HG03469 (cell line): ENCODE data around the gene POLR2I.
"Not testable (repeated sequence)": the region's sequence is repeated elsewhere in the genome, so short reads cannot be mapped to it uniquely, and the experiment has no call there.

ENCODE experiments used
- ATAC-seq: cut with Tn5 transposase; IDR thresholded peaks from one replicate; pipeline ENCODE4 v1.9.1; 2021; ENCODE audit warnings: mild to moderate bottlenecking, moderate library complexity, moderate number of reproducible peaks; ENCODE audit not compliant: unreplicated experiment

POLR2I gene

DNA sequence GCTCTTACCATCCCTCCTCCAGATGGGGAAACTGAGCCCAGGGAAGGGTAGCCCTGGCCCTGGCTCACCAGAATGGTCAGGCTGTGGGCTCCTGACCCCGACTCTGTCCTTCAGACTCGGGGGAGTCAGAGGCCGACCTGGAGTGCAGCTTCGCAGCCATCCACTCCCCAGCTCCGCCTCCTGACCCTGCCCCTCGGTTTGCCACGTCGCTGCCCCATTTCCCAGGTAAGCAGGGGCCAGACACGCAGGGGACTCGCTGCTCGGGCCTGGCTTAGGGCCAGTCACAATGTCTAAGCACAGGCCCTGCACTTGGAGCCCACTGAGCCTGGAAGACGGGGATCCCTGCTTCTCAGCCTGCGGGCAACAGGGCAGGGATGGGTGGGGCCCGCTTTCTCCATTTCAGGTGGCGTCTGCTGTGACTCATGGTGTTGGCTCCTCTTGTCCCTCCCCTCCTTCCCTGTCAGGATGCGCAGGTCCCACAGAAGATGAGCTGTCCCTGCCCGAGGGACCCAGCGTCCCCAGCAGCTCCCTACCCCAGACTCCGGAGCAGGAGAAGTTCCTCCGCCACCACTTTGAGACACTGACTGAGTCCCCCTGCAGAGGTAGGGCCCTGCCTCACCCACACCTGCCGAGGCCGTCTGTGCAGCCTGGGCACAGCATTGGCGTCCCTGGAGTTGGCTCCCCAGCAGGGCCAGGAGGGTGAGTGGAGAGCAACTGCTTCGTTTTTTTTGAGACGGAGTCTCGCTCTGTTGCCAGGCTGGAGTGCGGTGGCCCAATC lies 12.9 kb downstream of the POLR2I start:
- ATAC-seq: no peak

DNA sequence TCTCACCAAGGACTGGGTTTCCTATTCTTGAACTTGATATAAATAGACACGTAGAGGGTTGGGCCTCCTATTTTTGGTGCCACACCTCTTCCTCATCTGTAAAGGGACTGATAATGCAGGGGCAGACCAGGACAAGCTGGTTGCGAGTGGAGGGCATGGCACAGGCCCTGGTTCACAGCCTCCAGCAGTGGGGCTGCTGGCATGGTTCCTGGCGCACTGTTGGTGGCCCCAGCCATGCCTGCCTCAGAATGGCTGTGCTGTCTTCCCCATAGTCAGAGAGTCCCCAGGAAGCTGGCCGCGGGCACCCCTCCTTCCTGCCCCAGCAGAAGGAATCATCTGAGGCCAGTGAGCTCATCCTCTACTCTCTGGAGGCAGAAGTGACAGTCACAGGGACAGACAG lies 14.2 kb downstream of the POLR2I start:
- ATAC-seq: no peak

DNA sequence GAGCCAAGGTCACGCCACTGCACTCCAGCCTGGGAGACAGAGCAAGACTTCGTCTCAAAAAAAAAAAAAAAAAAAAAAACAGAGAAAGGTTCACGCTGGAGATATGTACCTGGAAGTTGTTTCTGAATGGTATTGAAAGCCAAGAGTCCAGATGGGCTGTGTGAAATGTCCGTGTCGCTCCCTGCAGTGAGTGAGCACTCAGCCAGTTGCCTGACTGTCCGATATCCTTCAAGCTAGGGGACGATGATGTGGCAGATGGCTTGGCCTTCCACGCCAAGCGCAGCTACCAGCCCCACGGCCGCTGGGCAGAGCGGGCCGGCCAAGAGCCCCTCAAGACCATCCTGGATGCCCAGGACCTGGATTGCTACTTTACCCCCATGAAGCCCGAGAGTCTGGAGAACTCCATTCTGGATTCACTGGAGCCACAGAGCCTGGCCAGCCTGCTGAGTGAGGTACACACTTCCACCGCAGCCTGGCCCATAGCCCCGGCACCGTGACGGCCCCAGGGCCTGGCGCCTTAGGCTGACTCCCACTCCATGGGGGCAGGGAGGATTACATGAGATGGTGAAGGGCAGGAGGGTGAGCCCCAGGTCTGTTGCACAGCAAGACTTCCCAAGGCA lies 15.4 kb downstream of the POLR2I start:
- no peak for ATAC-seq

DNA sequence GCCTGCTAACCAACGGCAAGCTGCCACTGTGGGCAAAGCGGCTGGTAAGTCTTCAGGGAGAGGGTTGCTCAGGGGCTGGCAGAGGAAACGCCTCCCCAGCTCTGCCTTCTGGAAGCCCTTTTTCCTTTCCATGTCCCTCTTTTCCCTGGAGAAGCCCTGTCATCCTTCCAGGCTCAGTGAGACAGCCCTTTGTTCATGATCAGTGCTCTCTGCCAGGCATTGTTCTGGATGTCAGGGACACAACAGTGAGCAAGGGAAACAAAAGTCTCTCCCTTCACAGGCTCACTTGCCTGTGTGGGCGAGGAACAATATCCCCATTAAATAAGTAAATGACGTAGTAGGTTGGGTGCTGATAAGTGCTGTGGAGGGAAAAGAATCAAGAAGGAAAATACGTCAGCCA lies 17.6 kb downstream of the POLR2I start:
- no peak for ATAC-seq

DNA sequence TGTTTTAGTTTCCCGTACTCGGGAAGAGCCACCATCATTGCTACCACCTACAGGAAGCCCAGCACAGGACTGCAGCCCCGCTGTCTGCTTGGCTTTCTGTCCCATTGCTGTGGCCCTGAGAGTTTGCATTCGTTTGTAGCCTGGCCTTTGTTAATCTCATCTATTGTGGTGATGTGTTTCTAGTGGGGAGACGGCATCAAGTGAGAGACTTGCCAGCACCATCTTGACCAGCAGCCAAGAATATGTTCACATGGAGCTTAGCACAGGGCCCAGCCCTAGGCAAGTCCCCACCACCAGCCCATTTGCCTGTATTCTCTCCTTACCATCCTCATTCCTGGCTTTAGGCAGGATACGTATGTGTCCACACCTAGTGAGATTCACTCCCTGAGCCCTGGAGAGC lies 21.0 kb downstream of the POLR2I start:
- no peak for ATAC-seq

DNA sequence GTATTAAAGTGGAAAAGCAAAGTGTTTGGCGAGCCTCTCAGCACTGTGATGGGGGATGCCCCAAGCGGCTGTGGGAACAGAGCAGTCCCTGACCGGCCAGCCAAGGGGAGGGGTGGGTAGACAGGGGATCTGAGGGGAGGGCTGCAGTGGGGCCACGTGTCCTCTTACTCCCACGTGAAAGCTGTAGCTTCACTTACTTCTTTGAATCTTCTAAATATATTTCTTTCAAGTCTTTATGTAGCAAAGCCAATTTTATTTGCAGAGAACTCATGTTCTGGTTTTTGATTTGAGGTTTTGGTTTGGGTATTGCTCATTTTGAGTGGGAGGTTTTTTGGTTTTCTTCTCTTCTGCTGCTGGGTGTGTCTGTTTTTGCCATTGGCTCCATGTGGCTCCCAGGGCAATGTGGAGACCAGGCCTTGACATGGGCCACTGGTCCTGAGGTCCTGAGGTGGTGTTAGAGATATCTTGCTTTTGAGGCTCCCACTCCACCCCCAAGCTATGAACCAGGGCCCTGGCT lies 21.5 kb downstream of the POLR2I start:
- no peak for ATAC-seq

DNA sequence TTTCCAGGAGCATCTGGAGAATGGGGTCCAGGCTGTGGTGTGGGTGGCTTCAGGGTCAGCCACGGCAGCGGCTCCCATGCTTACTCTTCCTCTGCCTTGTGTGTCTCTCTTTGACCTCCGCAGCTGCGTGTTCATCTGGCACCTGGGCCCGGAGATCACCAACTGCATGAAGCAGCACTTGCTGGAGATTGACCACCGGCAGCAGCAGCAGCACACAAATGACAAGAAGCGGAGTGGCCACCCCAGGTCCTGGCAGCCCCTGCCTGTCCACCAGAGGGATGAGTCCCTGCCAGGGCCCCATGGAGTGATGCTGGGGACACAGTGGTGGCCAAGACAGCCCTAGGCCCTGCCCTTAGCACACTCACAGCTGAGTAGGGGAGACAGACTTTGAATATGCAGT lies 22.1 kb downstream of the POLR2I start:
- no peak for ATAC-seq

DNA sequence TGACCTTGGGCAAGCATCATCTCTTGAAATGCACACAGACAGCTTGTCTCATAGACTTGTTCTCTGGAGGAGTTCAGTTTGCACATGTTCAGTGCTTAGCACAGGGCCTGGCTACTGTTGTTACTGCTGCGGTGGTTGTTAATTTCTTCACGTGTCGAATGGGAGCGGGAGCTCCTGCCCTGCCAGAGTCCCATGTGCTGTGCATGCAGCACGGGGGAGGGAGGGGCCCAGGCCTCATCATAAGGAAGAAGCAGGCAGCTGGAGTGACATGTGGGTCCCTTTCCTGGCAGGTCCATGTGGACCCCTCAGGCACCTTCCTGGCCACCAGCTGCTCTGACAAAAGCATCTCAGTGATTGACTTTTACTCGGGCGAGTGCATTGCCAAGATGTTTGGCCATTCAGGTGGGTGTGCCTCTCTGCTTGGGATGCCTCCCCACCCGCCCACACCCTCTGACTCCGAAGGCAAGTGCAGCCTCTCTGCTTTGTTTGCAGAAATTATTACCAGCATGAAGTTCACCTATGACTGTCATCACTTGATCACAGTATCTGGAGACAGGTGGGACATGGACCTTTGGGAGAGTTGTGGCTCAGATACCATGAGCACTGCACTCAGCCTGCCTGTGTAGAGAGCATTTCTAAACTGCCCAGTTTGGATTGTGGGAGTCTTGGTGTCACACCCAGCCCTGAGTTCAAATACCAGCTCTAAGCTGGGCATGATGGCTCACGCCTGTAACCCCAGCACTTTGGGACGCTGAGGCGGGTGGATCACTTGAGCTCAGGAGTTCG lies 23.6 kb downstream of the POLR2I start:
- no peak for ATAC-seq

DNA sequence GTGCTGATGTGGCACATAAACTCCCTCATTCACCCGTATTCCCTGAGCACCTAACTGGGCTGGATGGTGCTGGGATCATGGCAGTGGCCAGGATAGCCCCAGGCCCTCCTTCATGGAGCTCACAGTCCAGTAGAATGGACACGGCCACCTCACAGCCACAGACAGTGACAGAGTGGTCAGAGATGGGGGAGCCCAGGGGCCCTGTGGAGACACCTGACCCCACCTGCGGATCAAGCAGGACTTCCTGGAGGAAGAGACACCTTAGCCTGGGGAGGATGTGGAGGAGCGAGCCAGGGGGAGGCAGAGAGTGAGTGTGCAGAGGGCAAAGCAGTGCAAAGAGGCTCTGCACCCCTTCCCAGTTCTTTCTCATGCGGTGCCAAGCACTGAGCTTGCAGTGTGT lies 24.8 kb downstream of the POLR2I start:
- no peak for ATAC-seq

DNA sequence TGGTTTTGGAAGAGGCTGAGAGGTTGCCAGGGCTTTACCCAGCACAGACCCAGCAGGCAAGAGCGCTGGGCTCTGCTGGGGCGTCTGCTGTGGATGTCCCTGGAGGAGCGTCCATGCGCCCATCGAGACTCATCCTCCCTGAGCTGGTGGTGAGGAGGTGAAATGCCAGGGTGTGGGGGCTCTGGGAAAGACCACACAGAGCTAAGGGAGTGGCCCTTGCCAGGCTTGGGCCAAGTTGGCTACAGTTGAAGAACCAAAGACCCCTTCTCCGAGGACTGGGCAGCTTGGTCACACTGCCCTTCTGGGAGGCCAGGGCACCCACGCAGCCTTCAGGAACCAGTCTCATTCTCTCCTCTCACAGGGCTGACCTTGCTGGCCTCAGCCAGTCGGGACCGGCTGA lies 28.3 kb downstream of the POLR2I start:
- no peak for ATAC-seq

DNA sequence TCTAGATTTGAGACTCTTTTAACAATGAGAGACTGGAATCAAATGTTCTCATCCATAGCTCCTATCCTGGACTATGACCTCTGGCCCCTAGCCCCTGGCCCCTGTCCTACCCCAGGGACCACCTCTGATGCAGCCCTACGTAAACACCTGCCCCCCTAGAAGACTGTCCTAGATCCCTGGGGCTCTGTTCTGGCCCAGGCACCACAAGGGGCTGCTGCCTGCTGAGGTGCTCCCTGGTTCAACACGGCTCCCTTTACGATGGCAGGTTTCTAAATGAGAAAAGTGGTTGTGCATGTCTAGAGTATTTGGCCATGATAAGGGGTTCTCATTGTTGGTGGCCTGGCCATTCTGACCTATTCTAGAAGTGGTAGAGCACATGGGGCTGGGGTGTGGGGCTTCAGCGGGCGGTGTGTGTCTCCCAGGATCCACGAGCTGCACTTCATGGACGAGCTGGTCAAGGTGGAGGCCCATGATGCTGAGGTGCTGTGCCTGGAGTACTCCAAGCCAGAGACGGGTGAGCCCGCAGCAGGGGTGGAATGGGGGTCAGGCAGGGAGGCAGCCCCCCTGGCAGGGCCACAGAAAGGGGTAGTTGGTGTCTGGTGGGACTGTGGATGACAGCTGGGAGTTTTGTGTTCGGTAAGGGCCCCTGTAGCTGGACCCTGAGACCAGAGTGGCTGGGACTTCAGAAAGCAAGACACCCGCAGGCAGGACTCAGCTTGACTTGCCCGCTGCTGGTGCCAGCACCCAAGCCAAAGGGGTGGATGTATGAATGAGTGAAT lies 30.3 kb downstream of the POLR2I start:
- ATAC-seq: no peak

DNA sequence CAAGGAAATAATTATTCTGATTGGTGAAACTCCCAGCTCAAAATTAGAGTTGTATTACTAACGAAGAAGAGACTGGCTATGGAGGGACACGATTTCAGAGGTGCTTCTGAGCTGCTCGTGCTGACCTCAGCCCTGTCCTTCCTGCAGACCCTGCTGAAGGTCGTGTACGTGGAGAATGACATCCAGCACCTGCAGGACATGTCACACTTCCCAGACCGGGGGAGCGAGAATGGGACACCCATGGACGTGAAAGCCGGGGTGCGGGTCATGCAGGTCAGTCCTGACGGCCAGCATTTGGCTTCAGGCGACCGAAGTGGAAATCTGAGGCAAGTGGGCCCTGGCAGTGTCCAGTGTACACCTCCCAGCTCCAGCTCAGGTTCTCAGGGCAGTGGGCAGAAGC lies 31.8 kb downstream of the POLR2I start:
- no peak for ATAC-seq

DNA sequence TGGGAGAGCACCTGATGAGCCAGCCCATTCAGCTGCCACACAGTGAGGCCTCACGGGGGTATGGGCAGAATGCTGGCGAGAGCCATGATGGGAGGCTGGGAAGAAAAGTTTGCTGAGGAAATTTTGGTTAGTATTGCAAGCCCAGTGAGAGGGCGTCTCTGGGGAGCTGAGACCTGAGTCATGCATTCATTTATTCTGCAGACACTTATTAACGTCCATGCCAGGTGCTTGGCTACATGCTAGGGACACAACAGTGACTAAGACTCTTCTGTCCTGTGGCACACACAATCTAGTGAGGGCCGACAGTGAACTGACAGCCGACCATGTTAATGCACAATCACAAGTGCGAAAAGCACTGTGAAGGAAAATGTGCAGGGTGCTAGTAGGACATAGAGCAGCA lies 32.8 kb downstream of the POLR2I start:
- no peak for ATAC-seq

DNA sequence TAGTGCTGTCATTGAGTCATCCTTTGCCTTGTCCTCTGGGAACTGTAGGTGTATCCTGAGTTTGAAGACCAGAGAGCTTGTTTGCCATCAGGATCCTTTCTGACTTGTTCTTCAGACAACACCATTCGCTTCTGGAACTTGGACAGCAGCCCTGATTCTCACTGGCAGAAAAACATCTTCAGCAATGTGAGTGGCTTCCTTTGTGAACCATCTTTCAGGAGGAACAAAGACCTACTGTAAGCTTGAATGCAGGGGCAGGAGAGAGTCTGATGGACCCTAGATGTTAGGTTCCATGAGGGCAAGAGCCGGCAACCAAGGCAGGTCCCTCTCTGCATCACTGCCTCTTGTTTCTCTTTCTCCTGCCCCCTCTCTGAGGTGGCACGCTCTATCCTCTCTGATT lies 33.3 kb downstream of the POLR2I start:
- ATAC-seq: no peak

DNA sequence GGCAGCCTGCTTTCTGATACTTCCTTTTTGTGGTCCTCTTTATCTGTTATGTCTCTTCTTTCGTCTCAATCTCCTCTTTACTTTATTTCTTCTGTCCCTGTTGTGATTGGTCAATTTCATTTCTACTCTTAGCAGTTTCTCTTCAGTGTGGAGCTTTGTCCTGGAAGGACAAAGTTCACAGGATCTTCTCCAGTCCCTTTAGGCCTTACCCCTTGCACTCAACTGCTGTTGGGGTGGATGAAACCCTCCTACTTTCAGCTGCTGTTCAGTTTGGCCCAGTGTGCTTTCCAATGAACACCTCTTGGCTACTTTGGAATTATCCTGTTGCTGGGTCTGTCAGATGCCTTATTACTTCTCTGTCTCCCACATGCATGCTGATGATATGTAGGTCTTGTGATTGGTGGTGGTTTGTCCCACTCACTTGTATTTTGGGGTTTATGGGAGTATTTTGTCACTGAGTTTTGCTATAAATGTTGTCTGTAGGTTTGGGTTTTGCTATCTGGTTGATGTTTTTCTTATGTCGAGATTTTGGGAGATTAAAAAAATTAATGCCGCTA lies 35.2 kb downstream of the POLR2I start:
- no peak for ATAC-seq

DNA sequence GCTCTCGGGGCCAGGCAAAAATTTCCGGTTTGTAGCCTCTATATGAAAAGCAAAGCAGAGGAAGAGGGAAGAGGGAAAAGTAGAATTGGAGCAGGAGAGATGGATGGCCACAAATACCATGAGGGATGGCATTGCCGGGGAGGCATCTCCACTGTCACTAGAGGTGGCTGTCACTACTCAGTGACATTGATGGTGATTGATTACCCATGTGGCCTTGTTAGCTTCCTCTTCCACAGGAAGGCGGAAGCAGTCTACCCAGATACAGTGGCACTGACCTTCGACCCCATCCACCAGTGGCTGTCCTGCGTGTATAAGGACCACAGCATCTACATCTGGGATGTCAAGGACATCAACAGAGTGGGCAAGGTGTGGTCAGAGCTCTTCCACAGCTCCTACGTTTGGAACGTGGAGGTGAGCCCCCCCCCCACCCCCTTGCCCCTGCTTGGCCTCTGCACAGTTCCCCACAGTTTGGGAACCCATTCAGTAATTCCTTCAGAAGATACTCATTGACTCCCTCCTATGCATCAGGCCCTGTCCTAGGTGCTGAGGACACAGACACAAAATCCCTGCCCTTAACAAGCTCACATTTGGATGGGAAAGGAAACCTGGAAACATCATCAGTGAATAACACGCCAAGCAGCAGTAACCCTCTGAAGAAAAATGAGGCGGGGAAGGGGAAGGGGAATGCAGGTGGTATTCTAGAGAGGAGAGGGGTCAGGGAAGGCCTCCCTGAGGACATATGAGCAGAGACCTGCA lies 41.4 kb downstream of the POLR2I start:
- no peak for ATAC-seq

DNA sequence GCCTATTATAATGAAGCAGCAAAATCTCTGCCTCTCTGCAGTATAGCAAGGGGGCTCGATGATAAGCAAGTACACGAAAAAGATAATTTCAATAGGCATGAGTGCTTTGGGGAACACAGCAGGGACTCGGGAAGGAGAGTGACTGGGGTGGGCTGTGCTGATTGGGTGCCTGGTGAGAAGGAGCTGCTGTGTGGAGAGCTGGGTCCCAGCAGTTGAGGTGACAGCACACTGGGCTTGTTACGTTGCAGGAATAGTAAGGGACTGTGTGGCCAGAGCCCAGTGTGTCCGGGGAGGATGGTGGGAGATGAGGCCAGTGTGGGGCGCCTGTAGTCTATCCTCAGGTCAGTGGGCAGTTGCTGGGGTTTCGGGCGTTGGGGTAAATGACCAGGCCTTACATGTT lies 42.6 kb downstream of the POLR2I start:
- no peak for ATAC-seq

DNA sequence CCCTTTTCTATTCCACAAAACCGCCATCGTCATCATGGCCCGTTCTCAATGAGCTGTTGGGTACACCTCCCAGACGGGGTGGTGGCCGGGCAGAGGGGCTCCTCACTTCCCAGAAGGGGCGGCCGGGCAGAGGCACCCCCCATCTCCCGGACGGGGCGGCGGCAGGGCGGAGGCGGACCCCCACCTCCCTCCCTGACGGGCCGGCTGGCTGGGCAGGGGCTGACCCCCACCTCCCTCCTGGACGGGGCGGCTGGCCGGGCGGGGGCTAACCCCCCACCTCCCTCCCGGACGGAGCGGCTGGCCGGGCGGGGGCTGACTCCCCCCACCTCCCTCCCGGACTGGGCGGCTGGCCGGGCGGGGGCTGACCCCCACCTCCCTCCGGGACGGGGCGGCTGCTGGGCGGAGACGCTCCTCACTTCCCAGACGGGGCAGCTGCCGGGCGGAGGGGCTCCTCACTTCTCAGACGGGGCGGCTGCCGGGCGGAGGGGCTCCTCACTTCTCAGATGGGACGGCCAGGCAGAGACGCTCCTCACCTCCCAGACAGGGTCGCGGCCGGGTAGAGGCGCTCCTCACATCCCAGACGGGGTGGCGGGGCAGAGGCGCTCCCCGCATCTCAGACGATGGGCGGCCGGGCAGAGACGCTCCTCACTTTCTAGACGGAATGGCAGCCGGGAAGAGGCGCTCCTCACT lies 45.7 kb downstream of the POLR2I start:
- ATAC-seq: not testable (repeated sequence)

DNA sequence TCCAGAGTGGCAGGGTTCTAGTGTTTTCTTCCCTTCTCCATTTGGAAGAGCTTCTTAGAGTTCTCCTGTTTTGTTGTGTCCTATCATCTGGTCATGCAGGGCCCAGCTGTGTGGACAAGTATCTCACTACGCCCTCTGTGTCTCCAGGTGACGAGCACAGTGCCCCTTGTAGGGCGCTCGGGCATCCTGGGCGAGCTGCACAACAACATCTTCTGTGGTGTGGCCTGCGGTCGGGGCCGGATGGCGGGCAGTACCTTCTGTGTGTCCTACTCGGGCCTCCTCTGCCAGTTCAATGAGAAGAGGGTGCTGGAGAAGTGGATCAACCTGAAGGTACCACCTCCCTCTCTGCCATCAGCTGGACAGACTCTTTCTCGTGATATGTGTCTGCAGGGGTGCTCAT lies 47.0 kb downstream of the POLR2I start:
- no peak for ATAC-seq
